Hepatocyte (in vitro differentiated cells): ENCODE data around the gene NUBP2. TPM values are rescaled to one million over a fixed set of nuclear protein-coding genes. Genes with fewer than 3 reads are reported as not detected.

ENCODE experiments used
- DNase-seq: peaks from one replicate; pipeline ENCODE4 v3.0.0-alpha.2; 2016; ENCODE audit warnings: low spot score
- H2AFZ ChIP-seq: fragments of 200-600 bp; sonication (generic); 2 replicates; pipeline ENCODE4 v1.6.0; 2016; ENCODE audit warnings: antibody characterized with exemption, mild to moderate bottlenecking
- H3K27ac ChIP-seq: fragments of 200-600 bp; sonication (generic); 2 replicates; pipeline ENCODE4 v1.5.1; 2016; ENCODE audit warnings: mild to moderate bottlenecking
- H3K27me3 ChIP-seq: fragments of 200-600 bp; sonication (generic); 2 replicates; pipeline ENCODE4 v1.6.1; 2016
- H3K36me3 ChIP-seq: fragments of 200-600 bp; sonication (generic); replicated peaks from 2 replicates; pipeline ENCODE4 v1.5.1; 2016; ENCODE audit warnings: low read depth; ENCODE audit not compliant: insufficient read depth
- H3K4me1 ChIP-seq: fragments of 200-600 bp; sonication (generic); 2 replicates; pipeline ENCODE4 v1.5.1; 2016; ENCODE audit warnings: mild to moderate bottlenecking, moderate library complexity; ENCODE audit not compliant: insufficient read depth
- H3K4me2 ChIP-seq: fragments of 200-600 bp; sonication (generic); 2 replicates; pipeline ENCODE4 v1.6.0; 2016
- H3K4me3 ChIP-seq: fragments of 200-600 bp; sonication (generic); 2 replicates; pipeline ENCODE4 v1.5.1; 2016; ENCODE audit warnings: mild to moderate bottlenecking
- H3K79me2 ChIP-seq: fragments of 200-600 bp; sonication (generic); 2 replicates; pipeline ENCODE4 v1.6.0; 2017; ENCODE audit warnings: mild to moderate bottlenecking
- H3K9me2 ChIP-seq: fragments of 200-600 bp; sonication (generic); replicated peaks from 2 replicates; pipeline ENCODE4 v1.6.0; 2017; ENCODE audit warnings: mild to moderate bottlenecking; ENCODE audit not compliant: insufficient read depth
- H3K9me3 ChIP-seq: fragments of 200-600 bp; sonication (generic); 2 replicates; pipeline ENCODE4 v1.5.1; 2016; ENCODE audit warnings: low read depth, mild to moderate bottlenecking
- H4K20me1 ChIP-seq: fragments of 200-600 bp; sonication (generic); 2 replicates; pipeline ENCODE4 v1.6.0; 2016; ENCODE audit warnings: mild to moderate bottlenecking; ENCODE audit not compliant: insufficient read depth, poor library complexity, severe bottlenecking
- CTCF ChIP-seq: fragments of 200-600 bp; sonication (generic); IDR thresholded peaks from 2 replicates; pipeline ENCODE4 v1.5.1; 2016; ENCODE audit warnings: antibody characterized with exemption, mild to moderate bottlenecking; ENCODE audit not compliant: poor library complexity
- EZH2 ChIP-seq: fragments of 200-600 bp; sonication (generic); IDR thresholded peaks from 2 replicates; pipeline ENCODE4 v1.6.1; 2016; ENCODE audit warnings: antibody characterized with exemption, mild to moderate bottlenecking, borderline replicate concordance
- EZH2phosphoT487 ChIP-seq: fragments of 200-600 bp; sonication (generic); IDR thresholded peaks from one replicate; pipeline ENCODE4 v1.6.1; 2018; ENCODE audit warnings: antibody characterized with exemption, mild to moderate bottlenecking, low read depth, moderate library complexity; ENCODE audit not compliant: unreplicated experiment, severe bottlenecking
- WGBS: methylation state at CpG from one replicate; pipeline ENCODE4 v1.1.6; 2016; ENCODE audit warnings: low lambda C conversion rate; ENCODE audit errors: missing lambda C conversion rate; 5-methylcytosine and 5-hydroxymethylcytosine counted together
- polyA plus RNA-seq: library from polyadenylated mRNA; unstranded; fragments of >200 nt; fragmentation: Nextera tagmentation; extraction: Ambion mirVana; gene quantifications from 2 replicates; pipeline ENCODE4 v1.2.1, GENCODE V29; 2016
- total RNA-seq: library from RNA; depleted of rRNA; stranded (reverse); fragments of >200 nt; gene quantifications from 2 replicates; pipeline ENCODE4 v1.2.3, GENCODE V29; 2014

The NUBP2 gene
- 72.7 and 85.4 TPM in 2 replicates for total RNA-seq
- polyA plus RNA-seq: 92.9 and 101 TPM in 2 replicates

DNA sequence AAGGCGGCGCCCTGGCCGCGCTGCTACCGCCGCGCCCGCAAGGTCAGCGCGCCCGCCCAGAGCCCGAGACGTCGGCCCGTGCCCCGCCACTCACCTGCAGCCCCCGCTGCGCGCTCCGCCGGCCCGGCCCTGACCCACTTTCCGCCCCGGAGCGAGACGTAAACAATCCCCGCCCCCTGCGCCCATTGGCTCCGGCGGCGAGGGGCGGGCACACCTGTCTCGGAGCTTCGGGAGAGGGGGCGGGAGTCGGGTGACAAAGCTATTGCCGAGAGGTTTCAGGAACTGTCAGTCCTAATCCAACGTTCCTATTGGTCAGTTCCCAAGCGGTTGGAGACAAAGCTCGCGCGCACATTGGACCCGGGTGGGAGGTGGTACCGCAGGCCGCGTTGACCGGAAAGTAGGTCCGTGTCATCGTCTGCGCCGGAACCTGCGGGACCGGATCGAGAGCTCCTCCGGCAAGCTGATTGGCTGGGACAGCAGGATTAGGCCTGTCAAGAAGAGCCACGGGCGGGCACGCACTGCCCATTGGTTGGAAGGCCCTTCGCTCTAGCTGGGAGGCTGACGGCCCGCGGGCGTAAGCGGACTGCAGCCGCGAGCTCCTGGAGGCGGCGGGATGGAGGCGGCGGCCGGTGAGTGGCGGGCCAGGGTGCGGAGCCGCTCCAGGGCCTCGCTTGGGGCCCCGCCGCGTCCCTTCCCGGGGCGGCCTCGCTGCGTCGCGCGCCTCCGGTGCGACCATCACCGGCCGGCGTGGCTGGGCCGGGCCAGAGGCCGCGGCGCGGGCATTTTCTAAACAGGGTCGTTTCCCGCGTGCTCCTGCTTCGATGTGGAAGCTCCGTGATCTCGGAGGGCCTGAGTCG, at the start of gene NUBP2, which contains the start of gene SPSB3:
TSS of gene NUBP2 (plus strand) at position 553 of the 857 bp plus-strand sequence. CDS start at position 614, 61 bp downstream.
TSS of gene SPSB3 (minus strand) at position 164 of the 857 bp plus-strand sequence. CDS start 1,088 bp downstream, outside the sequence.
- H2AFZ ChIP-seq: peak within 1 kb of the TSS; percentile 44
- WGBS: under 1% methylated on average over 78 of the region's 102 CpGs

DNA sequence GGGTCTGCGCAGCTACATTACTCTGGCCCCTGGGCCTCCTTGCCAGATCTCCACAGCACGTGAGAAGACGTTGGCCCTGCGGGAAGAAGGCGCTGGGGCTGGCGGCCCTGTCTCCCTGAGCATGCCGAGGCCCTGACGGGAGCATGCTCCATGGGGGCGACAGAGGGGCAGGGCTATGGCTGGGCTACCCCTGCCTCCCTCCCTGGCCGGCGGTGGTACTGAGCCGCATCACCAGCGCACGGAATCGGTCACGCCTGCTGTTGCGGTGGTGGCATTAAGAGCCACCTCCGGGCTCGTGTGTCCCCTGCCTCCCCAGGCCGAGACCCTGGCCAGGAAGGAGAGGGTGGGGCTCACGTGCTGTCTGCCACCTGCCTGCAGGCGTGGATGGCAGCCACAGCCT, 48.6 kb upstream of the NUBP2 start:
- Histone ChIP-seq H3K4me1 (no peaks in the 10 kb centered on the region), H3K36me3 (no peaks in the 10 kb centered on the region), H4K20me1 (no peaks in the 10 kb centered on the region), H3K27ac (no peak overlapping the region), H3K9me3 (no peaks in the 10 kb centered on the region), H3K4me3 (no peak overlapping the region), H3K4me2 (no peak overlapping the region), H3K79me2 (no peaks in the 10 kb centered on the region), H3K27me3 (no peaks in the 10 kb centered on the region), H3K9me2 (no peaks in the 10 kb centered on the region), H2AFZ (no peak overlapping the region)
- no peak for DNase-seq
- TF ChIP-seq EZH2 (no peak), EZH2phosphoT487 (no peak), CTCF (no peak)
- WGBS: 96% methylated on average over 22 of the region's 22 CpGs

More for the DNA sequence above, at the start of gene NUBP2, which contains the start of gene SPSB3:
- Histone ChIP-seq H3K9me2 (no peaks in the 10 kb centered on the region), H3K4me1 (peaks cover 9% of the 10 kb centered on the region), H4K20me1 (peaks cover 10% of the 10 kb centered on the region), H3K9me3 (no peaks in the 10 kb centered on the region), H3K36me3 (no peaks in the 10 kb centered on the region), H3K4me2 (peak within 1 kb of the TSS; percentile 97), H3K27me3 (no peaks in the 10 kb centered on the region), H3K27ac (peak within 1 kb of the TSS; percentile 62), H3K4me3 (peak within 1 kb of the TSS; percentile 65), H3K79me2 (peaks cover 55% of the 10 kb centered on the region)
- TF ChIP-seq CTCF (no peak), EZH2phosphoT487 (no peak), EZH2 (no peak)
- DNase-seq: peak; percentile 100

DNA sequence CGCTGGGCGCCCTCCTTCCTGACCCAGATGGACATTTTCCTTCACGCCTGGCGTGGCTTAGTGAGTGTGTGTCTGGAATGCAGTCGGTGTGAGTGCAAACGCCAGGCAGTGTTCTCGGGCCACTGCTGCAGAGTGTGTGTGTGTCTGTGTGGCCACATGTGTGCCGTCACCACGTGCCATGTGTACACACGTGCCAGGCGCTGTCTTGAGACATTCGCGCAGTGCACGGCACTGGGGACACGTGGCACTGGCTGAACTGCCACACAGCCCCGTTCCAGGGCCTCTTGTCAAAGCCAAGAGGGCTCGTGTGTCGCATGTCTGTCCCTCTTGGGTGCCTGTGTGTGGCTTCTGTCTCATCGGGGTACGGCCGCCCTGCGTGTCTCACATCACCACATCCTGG, 47.9 kb upstream of the NUBP2 start:
- 98% methylated on average over 22 of the region's 22 CpGs for WGBS
- no peaks in the 10 kb centered on the region for H3K4me1 ChIP-seq
- no peak overlapping the region for H2AFZ ChIP-seq
- DNase-seq: no peak
- no peak overlapping the region for H3K4me3 ChIP-seq
- H3K9me2 ChIP-seq: no peaks in the 10 kb centered on the region
- no peaks in the 10 kb centered on the region for H3K36me3 ChIP-seq
- no peaks in the 10 kb centered on the region for H3K79me2 ChIP-seq
- H3K4me2 ChIP-seq: no peak overlapping the region
- no peaks in the 10 kb centered on the region for H4K20me1 ChIP-seq
- no peaks in the 10 kb centered on the region for H3K27me3 ChIP-seq
- TF ChIP-seq EZH2 (no peak), EZH2phosphoT487 (no peak), CTCF (no peak)
- no peak overlapping the region for H3K27ac ChIP-seq
- no peaks in the 10 kb centered on the region for H3K9me3 ChIP-seq
